GM23248 (cell line): ENCODE measurements around the gene CLSTN2. TPM values are rescaled to one million over a fixed set of nuclear protein-coding genes. Genes with fewer than 3 reads are reported as not detected.

ENCODE experiments used
- DNase-seq: peaks from one replicate; pipeline ENCODE4 v3.0.0-alpha.2; 2015
- H2AFZ ChIP-seq: fragments of 200-600 bp; sonication (generic); 2 replicates; pipeline ENCODE4 v1.6.1; 2016; ENCODE audit warnings: antibody characterized with exemption
- H3F3A ChIP-seq: fragments of 200-600 bp; sonication (generic); 2 replicates; pipeline ENCODE4 v1.6.1; 2016; ENCODE audit warnings: mild to moderate bottlenecking, antibody characterized with exemption, mixed run types; ENCODE audit not compliant: insufficient read depth
- H3K27ac ChIP-seq: fragments of 200-600 bp; sonication (generic); 2 replicates; pipeline ENCODE4 v1.5.1; 2016; ENCODE audit warnings: mild to moderate bottlenecking
- H3K27me3 ChIP-seq: fragments of 200-600 bp; sonication (generic); replicated peaks from 2 replicates; pipeline ENCODE4 v1.6.1; 2016; ENCODE audit warnings: mild to moderate bottlenecking; ENCODE audit not compliant: insufficient read depth
- H3K36me3 ChIP-seq: fragments of 200-600 bp; sonication (generic); 2 replicates; pipeline ENCODE4 v1.6.1; 2016; ENCODE audit warnings: low read depth, mild to moderate bottlenecking
- H3K4me1 ChIP-seq: fragments of 200-600 bp; sonication (generic); 2 replicates; pipeline ENCODE4 v1.6.1; 2016; ENCODE audit warnings: mild to moderate bottlenecking; ENCODE audit not compliant: insufficient read depth
- H3K4me2 ChIP-seq: fragments of 200-600 bp; sonication (generic); one replicate; pipeline ENCODE4 v1.6.1; 2016; ENCODE audit warnings: mild to moderate bottlenecking; ENCODE audit not compliant: unreplicated experiment
- H3K4me3 ChIP-seq: fragments of 200-600 bp; sonication (generic); 2 replicates; pipeline ENCODE4 v1.5.1; 2016; ENCODE audit warnings: mild to moderate bottlenecking
- H3K79me2 ChIP-seq: fragments of 200-600 bp; sonication (generic); 2 replicates; pipeline ENCODE4 v1.6.1; 2016; ENCODE audit warnings: mild to moderate bottlenecking; ENCODE audit not compliant: insufficient read depth
- H3K9ac ChIP-seq: fragments of 200-600 bp; sonication (generic); 2 replicates; pipeline ENCODE4 v1.6.1; 2016; ENCODE audit warnings: mild to moderate bottlenecking
- H3K9me2 ChIP-seq: fragments of 200-600 bp; sonication (generic); 2 replicates; pipeline ENCODE4 v1.6.1; 2016; ENCODE audit warnings: mixed run types, mild to moderate bottlenecking, moderate library complexity; ENCODE audit not compliant: insufficient read depth
- H3K9me3 ChIP-seq: fragments of 200-600 bp; sonication (generic); one replicate; pipeline ENCODE4 v1.6.1; 2017; ENCODE audit warnings: low read depth
- H4K20me1 ChIP-seq: fragments of 200-600 bp; sonication (generic); 2 replicates; pipeline ENCODE4 v1.6.0; 2016; ENCODE audit not compliant: insufficient read depth
- EZH2 ChIP-seq: fragments of 200-600 bp; sonication (generic); IDR thresholded peaks from 2 replicates; pipeline ENCODE4 v1.6.1; 2018; ENCODE audit warnings: antibody characterized with exemption, mild to moderate bottlenecking; ENCODE audit not compliant: insufficient read depth, poor library complexity, severe bottlenecking
- EZH2phosphoT487 ChIP-seq: fragments of 200-600 bp; sonication (generic); IDR thresholded peaks from 2 replicates; pipeline ENCODE4 v1.6.1; 2018; ENCODE audit warnings: antibody characterized with exemption, moderate library complexity, mild to moderate bottlenecking, low read depth; ENCODE audit not compliant: insufficient read depth
- WGBS, 2 experiments: methylation state at CpG; one replicate each; pipeline ENCODE4 v1.1.6; 2015 to 2017; ENCODE audit warnings: low lambda C conversion rate in 2 of 2, low coverage in 1 of 2; ENCODE audit errors: missing lambda C conversion rate in 2 of 2; 5-methylcytosine and 5-hydroxymethylcytosine counted together
- in situ Hi-C: fragments of 300-500 bp; cut with MboI; formaldehyde crosslinking; loops from 2 replicates; pipeline ENCODE4 v1.15.0; 2020
- polyA plus RNA-seq: library from polyadenylated mRNA; unstranded; fragments of >200 nt; fragmentation: Nextera tagmentation; extraction: Ambion mirVana; gene quantifications from 2 replicates; pipeline ENCODE4 v1.2.1, GENCODE V29; 2016
- total RNA-seq: library from RNA; depleted of rRNA; stranded (reverse); fragments of >200 nt; shearing (Covaris generic); gene quantifications from 2 replicates; pipeline ENCODE4 v1.2.3, GENCODE V29; 2014

CLSTN2 gene
- total and polyA plus RNA-seq, 2 experiments from 2014 or later, result not detected

DNA sequence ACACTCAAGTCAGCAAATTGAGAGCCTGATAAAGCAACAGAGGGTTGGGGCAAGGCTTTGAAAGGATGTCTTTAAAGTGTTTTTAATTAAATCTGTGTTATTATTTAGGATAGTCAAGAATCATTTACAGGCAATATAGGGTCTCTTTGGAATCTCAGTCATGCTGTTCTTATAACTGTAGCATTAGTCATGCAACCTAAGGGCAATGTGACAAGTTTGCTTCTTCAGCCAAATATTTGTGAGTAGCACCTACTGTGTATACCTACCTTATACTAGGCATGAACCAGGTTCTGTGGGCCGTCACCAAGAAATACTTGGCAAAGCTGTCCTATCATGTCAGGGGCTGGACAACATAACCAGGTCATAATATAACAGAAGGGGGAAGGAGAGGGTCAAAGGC is 558.3 kb downstream of the CLSTN2 start:
- H3K79me2 ChIP-seq, result no peaks in the 10 kb centered on the region
- no peaks in the 10 kb centered on the region for H3K36me3 ChIP-seq
- no peak for DNase-seq
- in situ Hi-C loops, result no loop called here
- H3K27me3 ChIP-seq, result 0 out of 2 replicates have a peak, but pooled peaks cover 4% of the 10 kb centered on the region
- H3K4me1 ChIP-seq, result no peaks in the 10 kb centered on the region
- H3K4me2 ChIP-seq, result no peak overlapping the region
- no peaks in the 10 kb centered on the region for H3K9me3 ChIP-seq
- H3K27ac ChIP-seq, result no peak overlapping the region
- no peaks in the 10 kb centered on the region for H4K20me1 ChIP-seq
- no peaks in the 10 kb centered on the region for H3F3A ChIP-seq
- no peaks in the 10 kb centered on the region for H3K9me2 ChIP-seq
- no peak overlapping the region for H3K4me3 ChIP-seq
- H3K9ac ChIP-seq, result no peak overlapping the region
- H2AFZ ChIP-seq, result no peak overlapping the region
- TF ChIP-seq EZH2 (no peak), EZH2phosphoT487 (no peak)
- WGBS, 2 experiments, result 86 to 94% methylated on average over 1 of the region's 1 CpG

DNA sequence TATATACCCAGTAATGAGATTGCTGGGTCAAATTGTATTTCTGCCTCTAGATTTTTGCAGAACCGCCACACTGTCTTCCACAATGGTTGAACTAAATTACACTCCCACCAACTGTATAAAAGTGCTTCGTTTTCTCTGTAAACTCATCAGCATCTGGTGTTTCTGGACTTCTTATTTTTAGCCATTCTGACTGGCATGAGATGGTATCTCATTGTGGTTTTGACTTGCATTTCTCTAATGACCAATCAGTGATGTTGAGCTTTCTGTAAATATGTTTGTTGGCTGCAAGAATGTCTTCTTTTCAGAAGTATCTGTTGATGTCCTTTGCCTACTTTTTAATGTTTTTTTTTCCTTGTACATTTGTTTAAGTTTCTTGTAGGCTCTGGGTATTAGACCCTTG is 560.0 kb downstream of the CLSTN2 start:
- no peak overlapping the region for H3K4me2 ChIP-seq
- 23 to 26% methylated on average over 2 of the region's 2 CpGs for WGBS, 2 experiments
- no peak overlapping the region for H3K27ac ChIP-seq

DNA sequence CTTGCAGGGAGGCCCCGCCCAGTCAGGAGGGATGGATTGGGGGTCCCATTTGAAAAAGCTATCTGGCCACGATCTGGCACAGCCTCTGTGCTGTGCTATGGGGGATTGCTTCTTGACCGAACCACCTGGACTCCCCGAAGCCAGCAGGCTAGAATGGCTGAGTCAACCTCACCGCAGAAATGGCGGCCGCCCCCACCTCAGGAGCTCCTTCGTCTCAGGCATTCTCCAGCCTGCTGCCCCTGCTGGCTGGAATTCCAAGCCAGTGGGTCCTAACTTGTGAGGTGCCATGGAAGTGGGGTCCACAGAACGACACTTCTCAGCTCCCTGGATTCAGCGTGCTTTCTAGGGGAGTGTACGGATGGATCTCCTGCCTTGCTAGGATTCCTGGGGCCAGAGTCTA is 562.3 kb downstream of the CLSTN2 start:
- 69 to 74% methylated on average over 11 of the region's 11 CpGs for WGBS, 2 experiments
- in situ Hi-C loops, result no loop called here
- no peak for DNase-seq

More for the DNA sequence above, 560.0 kb downstream of the CLSTN2 start:
- DNase-seq, result no peak
- no peaks in the 10 kb centered on the region for H3K79me2 ChIP-seq
- H3F3A ChIP-seq, result no peaks in the 10 kb centered on the region
- no peaks in the 10 kb centered on the region for H3K9me2 ChIP-seq
- H4K20me1 ChIP-seq, result no peaks in the 10 kb centered on the region
- H3K9me3 ChIP-seq, result no peaks in the 10 kb centered on the region
- no peak overlapping the region for H3K4me3 ChIP-seq
- no peak overlapping the region for H2AFZ ChIP-seq
- no peak for TF ChIP-seq EZH2
- no peak for TF ChIP-seq EZH2phosphoT487
- no peak overlapping the region for H3K9ac ChIP-seq
- no peaks in the 10 kb centered on the region for H3K4me1 ChIP-seq
- H3K36me3 ChIP-seq, result no peaks in the 10 kb centered on the region
- H3K27me3 ChIP-seq, result 0 out of 2 replicates have a peak, but pooled peaks cover 4% of the 10 kb centered on the region
- in situ Hi-C loops, result no loop called here

DNA sequence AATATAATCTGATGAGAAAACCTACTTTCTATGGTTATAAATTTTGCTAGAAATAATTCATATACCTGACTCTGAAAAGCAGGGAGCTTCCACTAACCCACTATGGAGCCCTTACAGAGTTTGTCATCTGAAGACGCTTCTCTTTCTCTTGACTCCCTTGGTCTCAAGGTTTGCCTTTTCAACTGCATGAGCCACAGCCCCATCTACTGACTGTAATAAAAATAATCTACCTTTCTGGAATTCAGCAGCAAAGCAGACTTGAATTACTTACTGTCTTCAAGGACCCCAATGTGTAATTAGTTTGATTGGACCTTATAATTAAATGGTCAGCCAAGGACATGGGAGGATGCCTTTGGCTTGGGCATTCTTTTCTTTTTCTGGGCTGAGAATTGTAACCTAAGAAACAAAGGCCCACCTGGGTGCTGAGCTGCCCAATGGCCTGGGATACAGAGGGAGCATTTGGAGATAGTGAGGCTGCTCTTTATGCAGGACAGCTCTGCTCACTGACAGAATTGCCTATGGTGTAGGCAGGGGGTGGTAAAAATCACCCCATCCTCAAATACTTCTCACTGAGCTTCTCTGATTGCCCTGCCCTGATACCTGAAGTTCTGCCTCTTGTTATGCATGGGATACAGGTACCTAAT is 564.3 kb downstream of the CLSTN2 start:
- Histone ChIP-seq H3K9ac (no peak overlapping the region), H3K36me3 (no peaks in the 10 kb centered on the region), H4K20me1 (no peaks in the 10 kb centered on the region), H3K9me2 (no peaks in the 10 kb centered on the region), H3K79me2 (no peaks in the 10 kb centered on the region), H3K4me1 (no peaks in the 10 kb centered on the region), H2AFZ (no peak overlapping the region), H3K27ac (no peak overlapping the region), H3K27me3 (0 out of 2 replicates have a peak, but pooled peaks cover 4% of the 10 kb centered on the region), H3K4me3 (no peak overlapping the region), H3K4me2 (no peak overlapping the region), H3F3A (no peaks in the 10 kb centered on the region), H3K9me3 (no peaks in the 10 kb centered on the region)
- TF ChIP-seq EZH2phosphoT487 (no peak), EZH2 (no peak)
- in situ Hi-C loops, result no loop called here
- DNase-seq, result peak; percentile 41
- WGBS, 2 experiments, result 22 to 31% methylated on average over 1 of the region's 1 CpG

More for the DNA sequence above, 562.3 kb downstream of the CLSTN2 start:
- Histone ChIP-seq H3K4me3 (no peak overlapping the region), H3K79me2 (no peaks in the 10 kb centered on the region), H3K36me3 (no peaks in the 10 kb centered on the region), H3F3A (no peaks in the 10 kb centered on the region), H3K4me1 (no peaks in the 10 kb centered on the region), H4K20me1 (no peaks in the 10 kb centered on the region), H3K27me3 (0 out of 2 replicates have a peak, but pooled peaks cover 4% of the 10 kb centered on the region), H2AFZ (no peak overlapping the region), H3K9ac (no peak overlapping the region), H3K9me3 (no peaks in the 10 kb centered on the region), H3K27ac (no peak overlapping the region), H3K9me2 (no peaks in the 10 kb centered on the region), H3K4me2 (no peak overlapping the region)
- TF ChIP-seq EZH2phosphoT487 (no peak), EZH2 (no peak)
